A549 treated with ZK216348 at 1 μM for 4 hours (cell line): ENCODE measurements around the gene MARCO. TPM values are rescaled to one million over a fixed set of nuclear protein-coding genes. Genes with fewer than 3 reads are reported as not detected.

ENCODE experiments used
- total RNA-seq: library from RNA; stranded (reverse); fragments of 200-300 nt; extraction: Qiagen RNA extraction; gene quantifications from 5 replicates; pipeline ENCODE4 v1.2.3, GENCODE V29; 2022; ENCODE audit warnings: low read depth

MARCO gene
- total RNA-seq = 0.14 TPM in 1 of 5 replicates, not detected in the others

GRCh38 chr2:118942031-118942430 lies at the start of gene MARCO:
TSS of gene MARCO (plus strand) at chr2:118942194. CDS start at chr2:118942301, 107 bp downstream.

Other genes starting within 250 kb of the MARCO start
- 0.89 to 1.4 TPM (median 1.0 TPM) in 5 replicates for gene EN1, start 94.5 kb upstream of the MARCO start, total RNA-seq
- gene C1QL2, start 216.6 kb downstream of the MARCO start, total RNA-seq = 0.15 to 0.28 TPM (median 0.20 TPM) in 4 of 5 replicates, not detected in the other